Adipocyte (in vitro differentiated cells): ENCODE data around the gene ACSF3.

Experiments used
- DNase-seq: peaks from one replicate; pipeline ENCODE4 v3.0.0-alpha.2; 2015; ENCODE audit warnings: low read depth
- H3K27me3 ChIP-seq: replicated peaks from 2 replicates; pipeline ENCODE4 v1.7.0; 2013; ENCODE audit warnings: mild to moderate bottlenecking, low read length, moderate library complexity; ENCODE audit not compliant: control insufficient read depth, insufficient read depth
- H3K36me3 ChIP-seq: 2 replicates; pipeline ENCODE4 v1.7.0; 2013; ENCODE audit warnings: low read length, mild to moderate bottlenecking, moderate library complexity; ENCODE audit not compliant: control insufficient read depth, insufficient read depth, severe bottlenecking
- H3K4me1 ChIP-seq: 2 replicates; pipeline ENCODE4 v1.7.0; 2013; ENCODE audit warnings: mild to moderate bottlenecking, low read length, moderate library complexity; ENCODE audit not compliant: control insufficient read depth, insufficient read depth
- H3K4me3 ChIP-seq: 2 replicates; pipeline ENCODE4 v1.7.0; 2013; ENCODE audit warnings: mild to moderate bottlenecking, low read length, moderate library complexity
- H3K9ac ChIP-seq: 2 replicates; pipeline ENCODE4 v1.7.0; 2013; ENCODE audit warnings: mild to moderate bottlenecking, low read length, moderate library complexity
- H3K9me3 ChIP-seq: 2 replicates; pipeline ENCODE4 v1.7.0; 2013; ENCODE audit warnings: mild to moderate bottlenecking, low read length, moderate library complexity; ENCODE audit not compliant: control insufficient read depth

Gene ACSF3

DNA sequence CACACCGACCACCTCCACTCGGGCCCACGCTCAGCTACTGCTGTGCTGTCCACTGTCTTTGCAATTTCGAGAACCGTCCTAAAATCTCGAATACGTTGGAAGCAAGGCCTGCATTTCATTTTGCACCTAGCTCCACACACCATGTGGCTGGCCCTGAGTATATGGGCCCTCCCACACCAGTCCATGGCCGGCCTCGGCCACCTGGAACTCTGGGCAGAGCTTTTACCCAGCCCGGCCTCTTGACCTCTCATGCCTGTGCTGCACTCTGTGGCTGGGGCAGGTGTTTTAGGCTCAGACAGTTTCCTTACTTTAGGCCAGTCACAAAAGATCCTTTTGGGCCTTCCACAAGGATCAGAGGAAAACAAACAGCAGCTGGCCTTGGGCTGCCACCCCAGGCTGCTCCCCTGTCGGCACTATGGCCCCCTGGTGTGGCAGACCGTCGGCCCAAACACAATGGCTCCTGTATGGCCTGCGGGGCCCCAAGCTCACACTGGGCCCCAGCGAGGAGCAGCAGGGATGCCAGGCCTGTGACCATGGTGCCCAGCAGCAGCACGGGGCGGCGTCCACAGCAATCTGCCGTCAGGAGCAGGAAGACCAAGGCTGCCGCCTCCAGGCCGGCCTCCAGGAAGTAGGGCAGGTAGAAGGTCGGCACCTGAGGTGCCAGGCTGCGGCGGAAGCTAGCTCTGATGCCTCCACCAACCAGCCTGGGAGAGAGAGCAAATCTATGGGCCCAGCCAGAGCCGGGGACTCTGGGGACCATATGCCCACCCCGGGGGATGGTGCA is 104.2 kb downstream of the ACSF3 start:
- no peak overlapping the region for H3K9ac ChIP-seq
- H3K36me3 ChIP-seq = no peaks in the 10 kb centered on the region
- no peak for DNase-seq
- H3K27me3 ChIP-seq = peaks cover 28% of the 10 kb centered on the region
- H3K4me1 ChIP-seq = peaks cover 6% of the 10 kb centered on the region
- no peak overlapping the region for H3K4me3 ChIP-seq
- peaks cover 5% of the 10 kb centered on the region for H3K9me3 ChIP-seq

DNA sequence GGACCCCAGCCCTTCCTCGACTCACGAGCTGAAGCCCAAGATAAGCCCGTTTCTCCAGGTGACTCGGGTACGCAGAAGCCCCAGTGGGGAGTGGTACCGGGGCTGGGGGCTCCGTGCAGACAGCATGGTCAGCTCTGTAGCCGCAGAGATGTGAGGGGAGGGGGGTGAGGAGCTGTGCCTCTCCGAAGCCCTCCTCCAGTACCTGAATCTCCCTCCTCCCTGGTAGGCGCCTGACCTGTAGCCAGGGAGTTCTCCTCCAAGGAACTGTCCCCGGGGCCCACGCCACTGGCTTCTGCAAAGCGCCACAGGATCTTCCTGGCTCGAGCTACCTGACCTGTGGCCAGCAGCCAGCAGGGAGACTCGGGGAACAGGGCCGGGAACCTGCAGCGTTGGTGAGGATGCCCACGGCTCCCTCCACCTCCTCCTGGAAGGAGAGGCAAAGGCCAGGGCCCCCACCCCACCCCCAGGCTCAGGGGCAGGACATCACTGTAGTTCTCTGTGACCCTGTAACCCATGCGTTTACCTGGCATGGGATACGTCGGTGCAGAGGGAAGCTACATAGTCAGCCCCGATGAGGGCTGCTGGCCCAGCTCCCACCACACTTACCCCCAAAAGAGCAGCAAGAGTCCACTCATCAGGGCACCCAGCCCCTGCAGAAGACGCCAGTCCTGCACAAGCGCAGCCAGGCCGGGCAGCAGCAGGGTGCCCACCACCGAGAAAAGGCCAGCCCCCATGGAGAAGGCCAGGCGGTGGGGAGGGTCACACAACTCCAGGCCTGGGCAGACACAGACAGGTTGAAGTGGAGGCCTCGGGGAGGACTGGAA is 105.0 kb downstream of the ACSF3 start:
- Histone ChIP-seq H3K4me1 (peaks cover 6% of the 10 kb centered on the region), H3K27me3 (peaks cover 36% of the 10 kb centered on the region), H3K9me3 (peaks cover 10% of the 10 kb centered on the region), H3K4me3 (no peak overlapping the region), H3K36me3 (no peaks in the 10 kb centered on the region), H3K9ac (no peak overlapping the region)
- no peak for DNase-seq

DNA sequence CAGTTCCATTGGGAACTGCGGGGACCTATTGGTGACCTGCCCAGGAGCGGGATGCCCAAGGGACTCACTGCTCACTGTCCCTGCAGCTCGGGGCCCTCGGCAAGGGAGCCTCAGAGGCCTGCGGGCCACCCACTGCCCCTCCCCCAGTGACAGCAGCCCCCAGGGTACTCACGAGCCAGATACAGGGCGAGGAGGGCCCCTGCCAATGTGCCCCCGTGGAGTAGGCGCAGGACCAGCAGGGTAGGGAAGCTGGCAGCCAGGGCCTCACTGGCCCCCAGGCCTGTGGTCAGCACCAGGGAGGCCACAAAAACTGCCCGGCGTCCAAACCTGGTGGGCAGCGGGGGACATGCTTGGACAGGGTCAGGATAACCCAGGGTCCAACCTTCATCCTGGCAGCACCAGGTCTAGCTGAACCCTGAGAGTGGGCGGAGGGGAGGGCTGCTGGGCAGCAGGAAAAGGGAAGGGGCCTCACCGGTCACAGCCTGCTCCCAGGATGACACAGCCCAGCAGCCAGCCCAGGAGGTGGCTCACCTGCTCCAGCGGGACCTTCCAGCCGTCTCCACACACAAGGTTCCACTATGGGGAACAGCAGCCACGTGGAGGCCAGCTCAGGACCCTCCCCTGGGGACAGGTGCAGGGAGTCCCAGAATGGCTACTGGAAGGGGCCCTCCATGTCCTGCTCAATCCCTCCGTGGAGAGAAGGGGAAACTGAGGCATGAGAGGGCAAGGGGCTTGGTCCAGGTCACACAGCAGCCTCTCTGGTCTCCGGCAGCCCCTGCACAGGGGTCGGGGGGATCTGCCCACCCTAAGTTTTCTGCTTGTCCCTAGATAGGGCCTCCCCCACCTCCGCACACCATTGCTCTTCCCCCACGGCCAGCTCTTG is 105.8 kb downstream of the ACSF3 start:
- Histone ChIP-seq H3K36me3 (no peaks in the 10 kb centered on the region), H3K9me3 (peaks cover 10% of the 10 kb centered on the region), H3K4me1 (peaks cover 6% of the 10 kb centered on the region), H3K27me3 (peaks cover 42% of the 10 kb centered on the region), H3K4me3 (no peak overlapping the region), H3K9ac (no peak overlapping the region)
- DNase-seq = no peak

DNA sequence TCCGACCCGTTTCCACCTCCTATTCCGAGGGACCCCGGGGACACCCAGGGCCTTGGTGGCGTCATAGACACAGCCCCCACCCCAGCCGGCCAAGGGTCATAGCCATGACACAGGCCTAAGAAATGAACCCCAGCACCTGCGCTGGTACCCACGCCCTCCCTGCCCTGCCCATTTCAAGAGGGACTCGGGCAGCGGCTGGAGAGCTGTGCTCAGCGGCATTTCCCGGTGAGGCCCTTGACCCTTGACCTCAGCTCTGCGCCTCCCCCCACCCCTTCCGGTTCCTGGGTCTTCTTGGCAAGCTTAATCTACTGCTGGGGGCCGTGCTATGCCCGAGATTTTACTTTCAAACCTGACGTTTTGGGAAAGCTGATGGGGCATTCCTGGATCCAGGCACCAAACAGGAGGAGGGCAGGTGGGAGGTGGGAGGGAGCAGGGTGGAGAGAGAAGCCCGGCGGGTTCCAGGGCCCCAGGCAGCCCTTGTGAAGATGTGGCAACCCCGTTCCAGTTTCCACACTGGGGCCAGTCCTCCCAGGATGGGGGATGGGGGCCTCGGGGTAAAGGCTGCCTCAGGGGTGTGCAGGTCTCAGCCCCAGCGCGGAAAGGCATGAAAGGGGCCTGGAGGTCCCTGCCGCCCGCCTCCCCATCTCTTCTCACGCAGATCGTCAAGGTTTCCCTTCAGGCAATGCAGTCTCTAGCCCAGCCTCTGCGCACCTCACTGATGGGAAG is 106.6 kb downstream of the ACSF3 start, which contains the start of gene SLC22A31:
SLC22A31 (minus strand) TSS at position 414 of the 726 bp plus-strand sequence; CDS start at position 378, 36 bp downstream.
- H3K4me1 ChIP-seq = peaks cover 6% of the 10 kb centered on the region
- DNase-seq = no peak
- H3K9ac ChIP-seq = no peak within 1 kb of the TSS
- H3K27me3 ChIP-seq = peaks cover 42% of the 10 kb centered on the region
- peaks cover 10% of the 10 kb centered on the region for H3K9me3 ChIP-seq
- no peaks in the 10 kb centered on the region for H3K36me3 ChIP-seq
- no peak within 1 kb of the TSS for H3K4me3 ChIP-seq

DNA sequence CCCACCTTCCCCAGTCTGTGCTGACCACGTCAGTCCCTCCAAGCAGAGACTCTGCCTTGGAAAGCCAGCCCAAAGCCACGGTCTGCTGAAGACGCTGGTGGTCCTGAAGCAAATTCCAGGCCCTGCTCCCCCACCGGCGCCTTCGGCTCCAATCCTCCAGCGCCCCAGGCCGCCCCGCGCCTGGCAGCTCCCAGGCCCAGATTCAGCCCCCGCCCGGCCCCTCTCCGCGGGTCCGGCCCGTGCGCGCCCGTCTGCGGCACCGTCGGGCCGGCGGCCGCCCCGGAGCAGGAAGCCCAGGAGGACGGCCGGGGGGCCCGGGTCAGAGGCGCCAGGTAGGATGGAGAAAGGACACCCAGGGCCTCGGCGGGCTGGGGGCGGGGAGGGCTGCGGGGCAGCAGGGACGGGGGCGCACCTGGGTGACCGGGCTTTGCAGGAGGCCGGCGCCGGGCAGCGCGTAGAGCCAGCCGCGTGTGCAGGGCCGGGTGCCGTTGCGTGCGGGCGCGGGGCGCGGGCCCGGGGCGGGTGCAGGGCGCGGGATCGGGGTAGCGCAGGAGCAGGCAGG is 107.3 kb downstream of the ACSF3 start:
- peaks cover 10% of the 10 kb centered on the region for H3K9me3 ChIP-seq
- H3K27me3 ChIP-seq = peaks cover 42% of the 10 kb centered on the region
- H3K4me3 ChIP-seq = no peak overlapping the region
- no peak overlapping the region for H3K9ac ChIP-seq
- DNase-seq = no peak
- H3K4me1 ChIP-seq = peaks cover 6% of the 10 kb centered on the region
- no peaks in the 10 kb centered on the region for H3K36me3 ChIP-seq

DNA sequence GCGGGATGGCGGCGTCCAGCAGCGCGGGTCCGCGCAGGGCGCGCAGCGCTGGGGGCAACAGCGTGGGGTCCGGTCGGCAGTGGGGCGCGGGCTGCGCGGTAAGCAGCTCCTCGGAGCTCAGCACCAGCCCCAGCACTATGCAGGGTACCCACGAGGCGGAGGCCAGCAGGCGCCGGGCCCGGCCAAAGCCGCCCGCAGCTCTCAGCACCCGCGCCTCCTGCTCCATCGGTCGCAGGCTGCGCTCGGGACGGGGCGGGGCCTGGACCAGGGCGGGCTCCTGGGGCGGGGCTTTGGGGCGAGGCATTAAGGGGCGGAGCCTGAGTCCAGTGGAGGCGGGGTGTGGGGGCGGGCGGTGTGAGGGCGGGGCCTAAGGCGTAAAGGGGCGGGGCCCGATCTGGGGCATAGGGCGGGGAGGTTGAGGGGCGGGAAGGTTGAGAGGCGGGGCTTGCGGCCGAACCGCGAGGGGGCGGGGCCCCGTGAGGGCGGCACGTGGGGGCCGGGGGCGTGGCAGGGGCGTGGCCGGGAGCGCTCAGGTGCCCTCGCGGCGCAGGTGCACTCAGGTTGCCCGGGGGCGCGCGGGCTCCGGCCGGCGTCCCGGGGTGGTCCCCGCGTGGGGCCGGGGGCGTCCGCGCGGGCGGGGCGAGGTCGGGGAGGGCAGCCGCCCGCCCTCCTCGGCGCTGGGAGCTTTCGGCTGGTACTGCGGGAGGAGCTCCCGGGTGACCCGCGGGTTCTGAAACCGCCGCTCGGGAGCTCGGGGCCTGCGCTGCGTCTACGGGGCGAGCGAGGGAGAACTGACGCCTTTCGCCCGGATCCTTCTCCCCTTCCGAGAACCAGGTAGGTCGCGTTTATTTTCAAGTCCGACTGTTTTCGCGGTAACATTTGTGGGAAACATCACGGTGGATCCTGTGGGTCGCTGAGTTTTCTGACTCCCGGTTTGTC is 108.1 kb downstream of the ACSF3 start:
- no peaks in the 10 kb centered on the region for H3K36me3 ChIP-seq
- H3K4me1 ChIP-seq = peaks cover 6% of the 10 kb centered on the region
- H3K9ac ChIP-seq = no peak overlapping the region
- peak; percentile 89 for DNase-seq
- no peak overlapping the region for H3K4me3 ChIP-seq
- H3K9me3 ChIP-seq = peaks cover 10% of the 10 kb centered on the region
- H3K27me3 ChIP-seq = peaks cover 42% of the 10 kb centered on the region

DNA sequence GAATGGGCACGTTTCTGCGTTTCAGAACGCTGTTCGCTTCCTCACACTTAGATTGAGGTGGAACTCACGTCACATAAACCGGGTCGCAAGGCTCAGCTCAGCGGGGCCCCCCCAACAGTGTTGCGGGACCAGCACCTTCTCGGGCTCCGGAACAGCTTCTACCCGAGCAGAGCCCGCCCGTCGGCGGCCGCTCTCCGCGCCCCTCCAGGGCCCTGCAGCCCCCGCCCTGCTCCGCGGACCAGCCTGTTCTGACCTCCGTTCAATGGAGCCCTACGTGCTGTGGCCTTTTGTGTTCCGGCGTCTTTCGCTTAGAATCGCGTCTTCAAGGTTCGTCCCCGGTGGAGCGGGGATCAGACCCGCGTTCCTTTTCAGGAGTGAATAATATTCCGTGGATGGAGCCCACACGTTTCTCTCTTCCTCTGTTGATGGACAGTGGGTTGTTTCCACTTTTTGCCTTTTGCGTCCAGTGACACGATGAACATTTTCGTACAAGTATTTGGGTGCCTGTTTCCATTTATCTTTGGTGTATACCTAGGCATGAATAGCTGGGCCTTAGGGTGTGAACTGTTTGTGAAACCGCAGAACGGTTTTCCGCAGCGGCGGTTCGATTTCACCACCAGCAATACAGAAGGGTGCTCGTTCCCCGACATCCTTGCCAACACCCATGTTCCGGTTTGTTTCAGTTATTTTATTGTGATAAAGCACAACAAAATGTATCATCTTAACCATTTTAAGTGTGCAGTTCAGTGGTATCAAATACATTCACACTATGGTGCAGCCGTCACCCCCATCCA is 109.0 kb downstream of the ACSF3 start:
- H3K4me3 ChIP-seq = no peak overlapping the region
- H3K36me3 ChIP-seq = no peaks in the 10 kb centered on the region
- DNase-seq = no peak
- peaks cover 42% of the 10 kb centered on the region for H3K27me3 ChIP-seq
- peaks cover 6% of the 10 kb centered on the region for H3K4me1 ChIP-seq
- H3K9me3 ChIP-seq = peaks cover 10% of the 10 kb centered on the region
- H3K9ac ChIP-seq = no peak overlapping the region
